Erythroblast (primary cell): ENCODE measurements around the gene ILK.

Experiments
- GATA1 ChIP-seq: IDR thresholded peaks from 2 replicates; pipeline ENCODE4 v1.6.1; 2011; ENCODE audit warnings: low read depth, mild to moderate bottlenecking, control low read depth, low read length, moderate library complexity
- POLR2A ChIP-seq: IDR thresholded peaks from 2 replicates; pipeline ENCODE4 v1.6.1; 2011; ENCODE audit warnings: mild to moderate bottlenecking, low read length

DNA sequence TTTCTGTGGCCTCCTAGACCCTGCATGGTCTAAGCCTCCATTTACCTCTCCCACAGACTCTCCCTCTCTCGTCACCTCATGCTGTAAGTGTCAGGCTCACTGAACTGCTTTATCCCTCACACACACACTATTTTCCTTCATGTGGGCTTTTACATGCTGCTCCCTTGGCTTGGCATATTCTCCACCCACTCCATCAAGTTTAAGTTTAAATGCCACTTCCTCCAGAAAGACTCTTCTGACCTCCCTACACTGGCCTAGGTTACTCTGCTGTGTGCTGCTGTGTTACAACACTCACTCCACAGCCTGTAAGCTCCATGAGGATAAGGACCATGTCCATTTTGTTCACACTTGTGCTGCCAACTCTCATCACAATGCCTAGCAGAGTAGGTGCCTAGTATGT lies 49.5 kb downstream of the ILK start:
- TF ChIP-seq POLR2A: no peak
- TF ChIP-seq GATA1: no peak
